CD4-positive, CD25-positive, alpha-beta regulatory T cell (primary cell): ENCODE measurements around the gene GALNT2. TPM values are rescaled to one million over a fixed set of nuclear protein-coding genes. Genes with fewer than 3 reads are reported as not detected.

Experiments
- ATAC-seq, 2 donors: fragments of 150-1000 bp; cut with Tn5 transposase; one replicate each; pipeline ENCODE4 v1.10.0; 2021; ENCODE audit warnings: low read depth in 2 of 2, moderate number of reproducible peaks in 2 of 2, moderate library complexity in 1 of 2
- DNase-seq, 3 donors: peaks; one replicate each; pipeline versions ENCODE4 v3.0.0 to v3.0.0-alpha.2; 2012 to 2022; ENCODE audit warnings: mixed read lengths in 1 of 3
- H3K27ac ChIP-seq: one replicate; pipeline ENCODE4 v1.7.0; 2013; ENCODE audit warnings: mild to moderate bottlenecking, low read length; ENCODE audit not compliant: insufficient read depth, poor library complexity, severe bottlenecking
- H3K27me3 ChIP-seq: one replicate; pipeline ENCODE4 v1.7.0; 2013; ENCODE audit warnings: low read length; ENCODE audit not compliant: control insufficient read depth, insufficient read depth
- H3K36me3 ChIP-seq: one replicate; pipeline ENCODE4 v1.7.0; 2013; ENCODE audit warnings: mild to moderate bottlenecking, low read length, moderate library complexity; ENCODE audit not compliant: control insufficient read depth, insufficient read depth
- H3K4me1 ChIP-seq: 2 replicates; pipeline ENCODE4 v1.7.0; 2013; ENCODE audit warnings: mild to moderate bottlenecking, low read length; ENCODE audit not compliant: insufficient read depth, control insufficient read depth, poor library complexity, severe bottlenecking
- H3K4me3 ChIP-seq: one replicate; pipeline ENCODE4 v1.7.0; 2013; ENCODE audit warnings: low read depth, mild to moderate bottlenecking, low read length, moderate library complexity
- H3K9me3 ChIP-seq, 2 experiments: 1 replicate in 1 of 2; 2 replicates in 1 of 2; pipeline ENCODE4 v1.7.0; 2013; ENCODE audit warnings: low read length in 2 of 2, mild to moderate bottlenecking in 1 of 2, moderate library complexity in 1 of 2; ENCODE audit not compliant: control insufficient read depth in 2 of 2
- H3K27ac Mint-ChIP-seq, 3 donors: one replicate each; pipeline ENCODE4 v1.8.0; 2020 to 2022; ENCODE audit warnings: mild to moderate bottlenecking in 3 of 3, mixed read lengths in 3 of 3, moderate library complexity in 2 of 3
- H3K27me3 Mint-ChIP-seq: one replicate; pipeline ENCODE4 v1.8.0; 2022; ENCODE audit warnings: mild to moderate bottlenecking, mixed read lengths
- H3K36me3 Mint-ChIP-seq: one replicate; pipeline ENCODE4 v1.8.0; 2020; ENCODE audit warnings: mixed read lengths
- H3K4me1 Mint-ChIP-seq, 4 donors: one replicate each; pipeline ENCODE4 v1.8.0; 2020 to 2022; ENCODE audit warnings: mixed read lengths in 4 of 4, mild to moderate bottlenecking in 1 of 4
- H3K4me3 Mint-ChIP-seq, 4 donors: one replicate each; pipeline ENCODE4 v1.8.0; 2020 to 2022; ENCODE audit warnings: mild to moderate bottlenecking in 4 of 4, mixed read lengths in 4 of 4, moderate library complexity in 3 of 4
- H3K9me3 Mint-ChIP-seq, 7 donors: one replicate each; pipeline ENCODE4 v1.8.0; 2020 to 2022; ENCODE audit warnings: mixed read lengths in 7 of 7, mild to moderate bottlenecking in 3 of 7, moderate library complexity in 2 of 7
- polyA plus RNA-seq, 4 donors: library from polyadenylated mRNA; unstranded; fragments of 300-500 nt; fragmentation: Illumina TruSeq; gene quantifications; one replicate each; pipeline ENCODE4 v1.2.3, GENCODE V29; 2021
- total RNA-seq: library from RNA; stranded (reverse); gene quantifications from one replicate; pipeline ENCODE4 v1.2.3, GENCODE V29; 2022

GALNT2 gene
- total and polyA plus RNA-seq, 5 donors from 2014 or later, result 10.9 to 15.8 (median 13.1) TPM

DNA sequence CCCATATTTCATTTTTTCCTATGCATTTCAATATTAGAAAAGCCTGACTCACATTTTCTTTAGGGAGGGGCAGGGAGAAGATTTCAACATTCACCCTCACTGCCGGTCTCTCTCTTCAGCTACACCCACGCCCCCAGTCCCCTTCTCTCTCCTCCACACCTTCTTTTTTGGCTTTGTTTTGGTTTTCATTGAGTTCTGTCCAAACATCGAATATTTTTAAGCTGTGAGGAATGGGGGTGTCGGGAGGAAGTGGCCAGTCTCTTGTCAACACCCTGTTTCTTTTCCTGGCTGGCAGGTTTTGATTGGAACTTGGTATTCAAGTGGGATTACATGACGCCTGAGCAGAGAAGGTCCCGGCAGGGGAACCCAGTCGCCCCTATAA is 181.8 kb downstream of the GALNT2 start:
- ATAC-seq, result no peak
- H3K27ac Mint-ChIP-seq, result peak overlapping the region in 2 of 3 donors; percentile 43 to 46

DNA sequence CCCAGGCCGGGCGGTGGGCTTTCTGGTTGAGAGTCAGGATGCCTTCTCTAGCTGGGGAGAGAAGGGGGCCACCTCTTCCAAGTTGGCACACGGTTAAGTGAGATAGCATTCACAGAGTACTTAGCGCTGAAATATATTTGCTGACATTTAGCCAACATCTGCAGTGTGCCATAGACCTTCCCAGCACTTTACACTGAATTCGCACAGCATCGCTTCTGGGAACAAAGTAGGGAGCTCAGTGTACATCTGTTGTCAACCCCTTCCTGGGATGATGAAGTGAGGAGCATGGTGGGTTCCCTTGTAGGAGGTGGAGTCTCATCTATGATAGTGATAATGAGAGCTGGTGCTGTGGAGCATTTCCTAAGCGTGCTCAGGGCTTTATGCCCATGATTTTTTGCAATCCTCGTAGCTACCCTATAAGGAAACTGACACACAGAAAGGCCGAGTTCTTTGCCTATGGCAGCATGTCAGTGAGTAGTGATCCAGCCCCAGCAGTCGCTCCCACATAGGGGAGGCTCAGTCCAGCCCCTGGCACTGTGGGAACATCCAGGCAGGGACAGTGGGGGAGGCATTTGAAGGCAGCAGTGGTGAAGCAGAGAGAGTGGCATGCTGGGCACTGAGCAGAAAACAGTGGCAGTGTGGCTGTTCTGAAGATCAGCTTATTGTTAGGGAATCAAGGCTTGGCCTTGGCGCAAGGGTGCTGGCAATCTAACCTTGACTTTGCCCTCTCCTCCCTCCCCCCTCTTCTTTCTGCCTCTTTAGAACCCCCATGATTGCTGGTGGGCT is 182.8 kb downstream of the GALNT2 start:
- Mint-ChIP-seq H3K4me1 (peaks cover 0 to 6% (median 2%) of the 10 kb centered on the region in 4 donors), H3K27me3 (no peaks in the 10 kb centered on the region), H3K27ac (no peak overlapping the region), H3K36me3 (peaks cover 70% of the 10 kb centered on the region), H3K4me3 (no peak overlapping the region), H3K9me3 (peaks cover 0 to 2% (median 0%) of the 10 kb centered on the region in 7 donors)
- ATAC-seq (no peak), DNase-seq (no peak)
- H3K4me3 ChIP-seq, result no peak overlapping the region
- H3K4me1 ChIP-seq, result no peaks in the 10 kb centered on the region
- no peak overlapping the region for H3K27ac ChIP-seq
- H3K36me3 ChIP-seq, result peaks cover 22% of the 10 kb centered on the region
- no peaks in the 10 kb centered on the region for H3K27me3 ChIP-seq
- no peaks in the 10 kb centered on the region for H3K9me3 ChIP-seq

More for the DNA sequence above, 181.8 kb downstream of the GALNT2 start:
- peaks cover 67% of the 10 kb centered on the region for H3K36me3 Mint-ChIP-seq
- peaks cover 0 to 6% (median 2%) of the 10 kb centered on the region in 4 donors for H3K4me1 Mint-ChIP-seq
- no peaks in the 10 kb centered on the region for H3K4me1 ChIP-seq
- no peak overlapping the region for H3K27ac ChIP-seq
- H3K27me3 Mint-ChIP-seq, result no peaks in the 10 kb centered on the region
- H3K36me3 ChIP-seq, result peaks cover 17% of the 10 kb centered on the region
- peaks cover 0 to 2% (median 0%) of the 10 kb centered on the region in 7 donors for H3K9me3 Mint-ChIP-seq
- H3K27me3 ChIP-seq, result no peaks in the 10 kb centered on the region
- no peak for DNase-seq
- H3K9me3 ChIP-seq, result no peaks in the 10 kb centered on the region
- H3K4me3 Mint-ChIP-seq, result no peak overlapping the region
- no peak overlapping the region for H3K4me3 ChIP-seq

DNA sequence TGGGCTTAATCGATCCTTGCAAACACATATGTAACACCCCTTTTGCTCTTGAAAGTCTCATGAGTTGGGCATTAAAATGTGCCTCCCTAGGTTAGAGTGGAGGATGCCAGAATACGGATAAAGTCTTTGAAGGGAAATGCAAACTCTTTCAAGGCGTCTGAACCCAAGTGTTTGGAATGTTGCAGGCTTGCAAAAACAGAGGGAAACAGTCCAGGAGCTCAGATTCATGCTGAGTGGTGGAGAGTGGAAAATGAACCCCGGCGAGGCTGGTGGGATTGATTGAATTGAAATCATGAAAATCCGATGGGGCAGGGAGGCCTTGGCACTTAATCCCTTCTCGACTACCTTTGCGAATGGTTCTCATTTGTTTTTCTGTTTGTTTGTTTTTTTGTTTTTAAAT is 183.6 kb downstream of the GALNT2 start:
- Mint-ChIP-seq H3K36me3 (peaks cover 73% of the 10 kb centered on the region), H3K9me3 (peaks cover 0 to 2% (median 0%) of the 10 kb centered on the region in 7 donors), H3K27me3 (no peaks in the 10 kb centered on the region), H3K4me3 (no peak overlapping the region), H3K27ac (no peak overlapping the region), H3K4me1 (peaks cover 0 to 6% (median 2%) of the 10 kb centered on the region in 4 donors)
- H3K27me3 ChIP-seq, result no peaks in the 10 kb centered on the region
- no peak for DNase-seq
- ATAC-seq, result no peak
- no peak overlapping the region for H3K27ac ChIP-seq
- no peaks in the 10 kb centered on the region for H3K9me3 ChIP-seq
- no peaks in the 10 kb centered on the region for H3K4me1 ChIP-seq
- H3K36me3 ChIP-seq, result peaks cover 30% of the 10 kb centered on the region
- H3K4me3 ChIP-seq, result no peak overlapping the region

DNA sequence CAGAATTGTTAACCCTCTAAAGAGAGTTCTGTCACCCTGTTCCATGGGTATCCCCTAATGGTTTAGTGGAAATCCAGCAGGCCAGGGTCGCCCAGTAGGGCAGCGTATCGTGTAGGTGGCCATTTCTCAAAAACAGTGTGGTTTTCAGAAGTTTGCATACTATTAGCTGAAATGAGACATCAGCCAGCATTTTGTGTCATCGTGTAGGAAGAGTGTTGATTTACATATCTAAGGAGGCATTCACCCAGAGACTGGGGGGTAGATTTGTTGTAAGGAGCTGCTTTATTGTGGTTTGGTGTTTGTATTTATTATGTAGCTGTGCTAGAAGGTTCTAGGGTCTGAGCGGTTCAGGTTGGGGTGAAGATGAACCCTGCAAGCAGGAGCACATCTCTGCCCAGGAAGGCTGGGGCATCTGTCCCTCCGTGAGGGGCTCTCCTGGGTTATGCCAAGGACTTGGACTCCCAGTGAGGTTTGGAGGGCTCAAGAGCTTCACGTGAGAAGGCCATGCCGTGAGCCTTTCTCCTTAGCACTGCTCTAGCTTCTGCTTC is 184.7 kb downstream of the GALNT2 start:
- Mint-ChIP-seq H3K36me3 (peaks cover 70% of the 10 kb centered on the region), H3K4me1 (peaks cover 0 to 6% (median 0%) of the 10 kb centered on the region in 4 donors), H3K9me3 (peaks cover 0 to 2% (median 0%) of the 10 kb centered on the region in 7 donors), H3K27me3 (no peaks in the 10 kb centered on the region), H3K4me3 (no peak overlapping the region), H3K27ac (peak overlapping the region in 1 of 3 donors; percentile 18)
- Histone ChIP-seq H3K9me3 (no peaks in the 10 kb centered on the region), H3K27ac (no peak overlapping the region), H3K4me1 (no peaks in the 10 kb centered on the region), H3K27me3 (no peaks in the 10 kb centered on the region), H3K36me3 (peaks cover 25% of the 10 kb centered on the region), H3K4me3 (no peak overlapping the region)
- DNase-seq (no peak), ATAC-seq (no peak)

DNA sequence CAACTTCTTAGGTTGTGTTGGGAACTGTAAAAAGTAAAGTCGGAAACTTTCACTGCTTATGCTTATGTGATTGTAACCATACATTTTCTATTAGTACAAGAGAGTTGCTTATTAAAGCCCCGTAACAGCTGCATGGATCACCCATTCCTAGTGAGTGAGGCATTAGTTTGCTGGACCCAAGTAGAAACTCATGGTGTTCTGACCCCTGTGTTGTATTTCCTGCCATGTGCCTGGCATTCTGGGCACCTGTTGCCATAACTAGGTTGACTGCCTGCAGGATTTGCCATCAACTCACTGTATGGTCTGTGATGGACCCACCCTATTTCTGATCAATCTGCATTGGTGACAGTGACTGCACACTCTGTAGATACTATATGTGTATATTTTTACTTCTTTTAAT is 186.1 kb downstream of the GALNT2 start:
- DNase-seq, result no peak
- Histone ChIP-seq H3K4me3 (no peak overlapping the region), H3K27ac (no peak overlapping the region), H3K4me1 (no peaks in the 10 kb centered on the region), H3K9me3 (no peaks in the 10 kb centered on the region), H3K36me3 (peaks cover 25% of the 10 kb centered on the region), H3K27me3 (no peaks in the 10 kb centered on the region)
- H3K27ac Mint-ChIP-seq, result peak overlapping the region in 1 of 3 donors; percentile 57
- no peak for ATAC-seq
- H3K27me3 Mint-ChIP-seq, result no peaks in the 10 kb centered on the region
- peaks cover 72% of the 10 kb centered on the region for H3K36me3 Mint-ChIP-seq
- peaks cover 0 to 6% (median 0%) of the 10 kb centered on the region in 4 donors for H3K4me1 Mint-ChIP-seq
- H3K9me3 Mint-ChIP-seq, result peaks cover 0 to 2% (median 0%) of the 10 kb centered on the region in 7 donors
- no peak overlapping the region for H3K4me3 Mint-ChIP-seq

DNA sequence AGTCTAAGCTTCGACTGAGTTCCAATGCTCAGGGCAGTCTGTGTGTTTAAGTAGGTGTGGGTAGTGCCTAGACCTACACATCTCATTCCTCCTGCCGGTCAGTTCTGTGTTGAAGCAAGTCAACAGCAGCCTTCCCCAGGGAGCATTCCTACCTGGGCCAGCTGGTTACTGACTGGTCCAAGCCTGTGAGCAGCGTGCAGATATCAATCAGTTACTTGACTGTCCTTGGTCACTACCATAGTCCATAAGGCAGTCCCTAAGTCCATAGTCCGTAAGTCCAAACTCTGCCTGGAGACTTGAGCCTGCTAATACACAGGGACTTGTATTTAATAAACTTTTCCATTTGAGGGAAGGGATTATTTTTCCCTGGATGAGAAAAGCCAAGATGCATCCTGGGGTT is 187.2 kb downstream of the GALNT2 start:
- Mint-ChIP-seq H3K4me3 (no peak overlapping the region), H3K27ac (no peak overlapping the region), H3K9me3 (peaks cover 0 to 2% (median 0%) of the 10 kb centered on the region in 7 donors), H3K4me1 (peaks cover 0 to 6% (median 0%) of the 10 kb centered on the region in 4 donors), H3K36me3 (peaks cover 71% of the 10 kb centered on the region), H3K27me3 (no peaks in the 10 kb centered on the region)
- Histone ChIP-seq H3K4me1 (no peaks in the 10 kb centered on the region), H3K36me3 (peaks cover 21% of the 10 kb centered on the region), H3K27me3 (no peaks in the 10 kb centered on the region), H3K9me3 (no peaks in the 10 kb centered on the region), H3K27ac (no peak overlapping the region), H3K4me3 (no peak overlapping the region)
- DNase-seq (no peak), ATAC-seq (no peak)

DNA sequence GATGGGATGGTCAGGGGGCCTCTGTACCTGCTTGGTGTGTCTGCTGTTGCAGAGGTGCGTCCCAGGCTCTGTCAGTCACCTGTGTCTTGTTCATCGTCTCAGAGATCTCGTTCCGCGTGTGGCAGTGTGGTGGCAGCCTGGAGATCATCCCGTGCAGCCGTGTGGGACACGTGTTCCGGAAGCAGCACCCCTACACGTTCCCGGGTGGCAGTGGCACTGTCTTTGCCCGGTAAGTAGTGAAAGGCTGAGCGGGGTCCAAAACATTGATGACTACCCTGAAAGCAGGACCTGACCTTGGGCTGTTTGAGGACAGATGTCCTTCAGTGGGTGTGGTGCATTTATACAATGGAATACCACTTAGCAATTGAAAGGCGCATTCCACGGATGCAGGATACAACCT is 188.1 kb downstream of the GALNT2 start:
- Mint-ChIP-seq H3K27ac (no peak overlapping the region), H3K4me3 (no peak overlapping the region), H3K27me3 (no peaks in the 10 kb centered on the region), H3K36me3 (peaks cover 70% of the 10 kb centered on the region), H3K4me1 (peaks cover 0 to 6% (median 0%) of the 10 kb centered on the region in 4 donors), H3K9me3 (peaks cover 0 to 2% (median 0%) of the 10 kb centered on the region in 7 donors)
- H3K36me3 ChIP-seq, result peaks cover 16% of the 10 kb centered on the region
- no peak overlapping the region for H3K27ac ChIP-seq
- ATAC-seq (no peak), DNase-seq (no peak)
- no peaks in the 10 kb centered on the region for H3K4me1 ChIP-seq
- no peaks in the 10 kb centered on the region for H3K9me3 ChIP-seq
- no peaks in the 10 kb centered on the region for H3K27me3 ChIP-seq
- H3K4me3 ChIP-seq, result no peak overlapping the region
